ENCODE data around the gene ABCC4.

Gene ABCC4

DNA sequence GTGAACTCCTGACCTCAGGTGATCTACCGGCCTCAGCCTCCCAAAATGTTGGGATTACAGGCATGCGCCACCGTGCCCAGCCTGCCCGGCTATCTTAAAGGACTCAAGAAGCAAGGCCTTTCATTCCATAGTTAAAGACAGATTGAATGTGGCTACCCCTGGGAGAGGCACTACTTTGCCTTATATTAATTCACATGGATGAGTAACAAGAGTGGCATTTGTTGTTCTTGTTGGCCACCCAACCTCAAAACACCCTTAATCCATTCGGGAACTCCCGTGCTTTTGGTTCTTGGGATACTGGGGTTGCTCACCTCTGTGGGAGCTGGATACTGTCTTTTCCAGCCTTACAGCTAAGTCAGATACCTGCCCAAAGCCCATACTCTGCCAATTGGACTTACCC is 34.4 kb upstream of the ABCC4 start:
- TF ChIP-seq, protein P1, sequence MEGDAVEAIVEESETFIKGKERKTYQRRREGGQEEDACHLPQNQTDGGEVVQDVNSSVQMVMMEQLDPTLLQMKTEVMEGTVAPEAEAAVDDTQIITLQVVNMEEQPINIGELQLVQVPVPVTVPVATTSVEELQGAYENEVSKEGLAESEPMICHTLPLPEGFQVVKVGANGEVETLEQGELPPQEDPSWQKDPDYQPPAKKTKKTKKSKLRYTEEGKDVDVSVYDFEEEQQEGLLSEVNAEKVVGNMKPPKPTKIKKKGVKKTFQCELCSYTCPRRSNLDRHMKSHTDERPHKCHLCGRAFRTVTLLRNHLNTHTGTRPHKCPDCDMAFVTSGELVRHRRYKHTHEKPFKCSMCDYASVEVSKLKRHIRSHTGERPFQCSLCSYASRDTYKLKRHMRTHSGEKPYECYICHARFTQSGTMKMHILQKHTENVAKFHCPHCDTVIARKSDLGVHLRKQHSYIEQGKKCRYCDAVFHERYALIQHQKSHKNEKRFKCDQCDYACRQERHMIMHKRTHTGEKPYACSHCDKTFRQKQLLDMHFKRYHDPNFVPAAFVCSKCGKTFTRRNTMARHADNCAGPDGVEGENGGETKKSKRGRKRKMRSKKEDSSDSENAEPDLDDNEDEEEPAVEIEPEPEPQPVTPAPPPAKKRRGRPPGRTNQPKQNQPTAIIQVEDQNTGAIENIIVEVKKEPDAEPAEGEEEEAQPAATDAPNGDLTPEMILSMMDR (conservative IDR thresholded peaks at IDR 0.05) = no peak
- no peak for TF ChIP-seq ZFX (IDR thresholded peaks at IDR 0.05)
- H3K27ac ChIP-seq = no peak overlapping the region

DNA sequence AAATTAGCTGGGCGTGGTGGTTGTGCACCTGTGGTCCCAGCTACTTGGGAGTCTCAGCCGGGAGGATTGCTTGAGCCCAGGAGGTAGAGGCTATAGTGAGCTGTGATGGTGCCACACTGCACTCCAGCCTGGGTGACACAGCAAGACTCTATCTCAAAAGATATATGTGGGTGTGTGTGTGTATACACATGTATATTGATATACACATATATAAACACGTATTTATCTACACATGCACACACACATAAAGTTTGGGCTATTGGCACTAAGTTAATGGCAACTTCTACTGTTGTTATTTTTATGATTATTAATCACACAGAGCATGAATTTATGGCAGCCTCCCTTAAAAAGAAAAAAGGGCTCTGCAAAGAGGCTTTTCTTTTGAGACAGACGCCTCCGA is 27.1 kb upstream of the ABCC4 start:
- no peak overlapping the region for H3K27ac ChIP-seq
- TF ChIP-seq, protein P1 (conservative IDR thresholded peaks at IDR 0.05) = no peak
- no peak for TF ChIP-seq ZFX (IDR thresholded peaks at IDR 0.05)

DNA sequence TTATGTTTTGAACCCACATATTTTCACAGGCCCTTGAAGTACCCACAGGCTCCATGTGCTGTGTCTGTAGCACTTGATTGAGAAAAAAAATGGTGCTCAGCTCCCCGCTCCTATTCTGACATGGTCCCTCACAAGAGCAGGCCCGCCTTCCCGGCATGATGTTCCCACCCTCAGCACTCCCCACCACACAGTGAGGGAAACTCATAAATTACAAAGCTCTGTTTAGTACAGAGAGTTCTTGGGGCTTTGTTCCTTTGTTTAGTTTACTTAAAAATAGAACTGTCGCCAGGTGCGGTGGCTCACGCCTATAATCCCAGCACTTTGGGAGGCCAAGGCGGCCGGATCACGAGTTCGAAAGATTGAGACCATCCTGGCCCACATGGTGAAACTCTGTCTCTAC is 25.9 kb upstream of the ABCC4 start:
- TF ChIP-seq, protein P1 (conservative IDR thresholded peaks at IDR 0.05) = no peak
- TF ChIP-seq ZFX (IDR thresholded peaks at IDR 0.05) = no peak
- no peak overlapping the region for H3K27ac ChIP-seq

DNA sequence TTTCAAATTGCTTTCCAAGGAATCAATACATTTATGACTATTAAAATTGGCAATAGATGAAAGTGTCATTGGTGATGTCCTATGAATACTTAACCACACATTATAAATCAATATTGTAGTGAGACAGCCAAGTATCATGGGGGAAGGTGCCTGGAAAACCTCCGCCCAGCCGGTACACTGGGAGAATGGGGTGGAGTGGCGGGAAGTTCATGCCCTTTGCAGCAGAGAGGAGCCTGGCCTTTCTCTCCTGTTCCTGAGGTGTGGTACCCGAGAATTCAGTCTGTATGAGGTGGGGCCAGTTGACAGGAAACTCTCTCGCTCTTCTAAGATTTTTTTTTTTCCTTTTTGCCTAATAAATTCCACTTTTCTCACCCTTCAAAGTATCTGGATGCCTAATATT is 25.4 kb upstream of the ABCC4 start:
- TF ChIP-seq ZFX (IDR thresholded peaks at IDR 0.05) = no peak
- TF ChIP-seq, protein P1 (conservative IDR thresholded peaks at IDR 0.05) = no peak
- no peak overlapping the region for H3K27ac ChIP-seq

DNA sequence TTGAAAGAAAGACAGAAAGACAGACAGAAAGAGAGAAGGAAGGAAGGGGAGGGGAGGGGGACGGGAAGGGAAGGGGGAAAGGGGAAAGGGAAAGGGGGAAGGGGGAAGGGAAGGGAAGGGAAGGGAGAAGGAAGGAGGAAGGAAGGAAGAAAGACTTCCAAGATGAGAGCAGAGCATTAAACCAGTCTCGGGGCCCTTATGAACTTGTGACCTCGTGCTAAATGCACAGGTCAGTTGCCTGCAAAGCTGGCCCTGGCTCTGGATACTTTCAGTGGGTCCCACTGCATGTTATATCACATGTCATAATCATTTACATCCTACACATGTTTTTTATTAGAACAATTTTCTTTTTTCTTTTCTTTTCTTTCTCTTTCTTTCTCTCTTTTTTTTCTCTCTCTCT is 24.2 kb upstream of the ABCC4 start:
- no peak overlapping the region for H3K27ac ChIP-seq
- TF ChIP-seq, protein P1 (conservative IDR thresholded peaks at IDR 0.05) = no peak
- TF ChIP-seq ZFX (IDR thresholded peaks at IDR 0.05) = no peak

DNA sequence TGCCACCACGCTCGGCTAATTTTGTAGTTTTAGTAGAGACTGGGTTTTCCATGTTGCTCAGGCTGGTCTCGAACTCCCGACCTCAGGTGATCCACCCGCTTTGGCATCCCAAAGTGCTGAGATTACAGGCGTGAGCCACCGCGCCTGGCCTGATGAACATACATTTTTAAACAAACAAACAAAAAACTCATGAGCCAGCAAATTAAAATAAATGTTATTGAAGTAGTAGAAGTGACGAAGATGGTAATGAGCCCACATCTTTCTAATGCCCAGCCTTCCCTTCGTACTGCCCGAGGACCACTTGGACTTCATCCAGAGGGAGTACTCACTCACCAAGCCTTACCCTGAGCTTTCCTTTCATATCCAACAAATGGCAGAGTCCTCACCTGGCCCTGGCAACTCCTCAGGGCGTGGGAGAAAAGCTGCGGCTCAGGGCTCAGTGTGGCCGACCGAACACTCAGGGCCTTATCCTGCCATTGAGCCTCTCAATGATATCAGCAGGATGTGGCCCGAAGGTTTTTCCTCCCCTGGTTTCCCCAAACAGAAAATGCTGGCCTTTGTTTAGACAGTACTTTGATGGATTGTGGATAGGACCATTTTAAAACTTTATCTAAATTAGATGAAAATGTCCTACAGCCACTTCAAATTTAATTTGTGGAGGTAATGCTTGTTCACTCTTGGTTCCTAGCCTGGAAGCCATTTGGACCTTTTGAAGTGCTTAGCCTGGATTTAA is 22.8 kb upstream of the ABCC4 start:
- H3K27ac ChIP-seq = no peak overlapping the region
- TF ChIP-seq, protein P1 (conservative IDR thresholded peaks at IDR 0.05) = no peak
- no peak for TF ChIP-seq ZFX (IDR thresholded peaks at IDR 0.05)

DNA sequence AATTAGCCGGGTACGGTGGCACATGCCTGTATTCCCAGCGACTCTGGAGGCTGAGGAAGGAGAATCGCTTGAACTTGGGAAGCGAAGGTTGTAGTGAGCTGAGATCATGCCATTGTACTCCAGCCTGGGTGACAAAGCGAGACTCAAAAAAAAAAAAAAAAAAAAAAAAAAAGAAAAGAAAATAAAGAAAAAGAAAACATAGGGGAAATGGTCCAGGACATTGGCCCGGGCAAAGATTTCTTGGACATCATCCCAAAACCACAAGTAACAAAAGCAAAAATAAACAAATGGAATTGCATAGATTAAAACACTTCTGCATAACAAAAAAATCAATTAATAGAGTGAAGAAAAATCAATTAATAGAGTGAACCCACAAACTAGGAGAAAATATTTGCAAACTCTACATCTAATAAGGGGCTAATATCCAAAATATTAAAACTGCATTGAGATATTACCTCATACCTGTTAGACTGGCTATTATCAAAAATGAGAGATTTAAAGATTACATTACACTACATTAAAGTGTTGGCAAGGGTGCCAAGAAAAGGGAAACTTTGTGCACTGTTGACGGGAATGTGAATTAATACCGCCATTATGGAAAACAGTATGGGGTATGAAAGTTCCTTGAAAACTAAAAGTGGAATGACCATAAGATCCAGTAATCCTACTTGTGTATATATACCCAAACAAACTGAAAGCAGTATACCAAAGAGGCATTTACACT is 18.5 kb upstream of the ABCC4 start:
- TF ChIP-seq, protein P1 (conservative IDR thresholded peaks at IDR 0.05) = no peak
- TF ChIP-seq ZFX (IDR thresholded peaks at IDR 0.05) = no peak
- H3K27ac ChIP-seq = peak overlapping the region; percentile 18
